A549 (cell line): ENCODE results near the gene RTN4IP1.

Source experiments
- CTCF ChIP-seq: fragments of >200 bp; sonication (Bioruptor Twin); formaldehyde crosslinking; IDR thresholded peaks from 3 replicates; pipeline ENCODE4 v1.5.1; 2016
- EHMT2 ChIP-seq: fragments of 200-600 bp; sonication (generic); IDR thresholded peaks from 2 replicates; pipeline ENCODE4 v1.6.1; 2016; ENCODE audit warnings: antibody characterized with exemption, low read depth, mild to moderate bottlenecking, moderate library complexity
- EP300 ChIP-seq, 2 experiments: fragments of >200 bp; sonication (Bioruptor Twin); formaldehyde crosslinking; IDR thresholded peaks; 2 replicates in 1 of 2; 3 replicates in 1 of 2; pipeline ENCODE4 v1.6.1; 2016 to 2017
- HMGXB4 ChIP-seq: fragments of 250-450 bp; sonication (Bioruptor Pico); IDR thresholded peaks from 2 replicates; pipeline ENCODE4 v1.5.0; 2021; ENCODE audit warnings: mild to moderate bottlenecking, moderate library complexity, borderline replicate concordance
- MAFK ChIP-seq: fragments of 450-650 bp; IDR thresholded peaks from 2 replicates; pipeline ENCODE4 v1.6.1; 2014; ENCODE audit not compliant: partially characterized antibody
- MAX ChIP-seq: IDR thresholded peaks from 2 replicates; pipeline ENCODE4 v1.6.1; 2012
- MAZ ChIP-seq: fragments of 150-350 bp; IDR thresholded peaks from 2 replicates; pipeline ENCODE4 v1.6.1; 2014; ENCODE audit warnings: antibody characterized with exemption, low read depth, low read length, borderline replicate concordance
- NFE2L2 ChIP-seq: fragments of 150-350 bp; conservative IDR thresholded peaks from 2 replicates; pipeline ENCODE4 v1.6.1; 2014; ENCODE audit warnings: low read length
- PBX3 ChIP-seq: IDR thresholded peaks from 2 replicates; pipeline ENCODE4 v1.6.1; 2012
- POLR2A ChIP-seq: IDR thresholded peaks from 2 replicates; pipeline ENCODE4 v1.6.1; 2012; ENCODE audit warnings: mild to moderate bottlenecking, low read length
- POLR2AphosphoS2 ChIP-seq: conservative IDR thresholded peaks from 2 replicates; pipeline ENCODE4 v1.6.1; 2012; ENCODE audit warnings: low read length, improper control_type of control experiment, inconsistent platforms

GRCh38 chr6:106629103-106629858 lies at the start of gene RTN4IP1, which contains the start of gene QRSL1:
- TF ChIP-seq HMGXB4 (CRISPR knock-in tag) (no peak), NFE2L2 (no peak), POLR2A (peak; percentile 35), EP300 (IDR thresholded peaks at IDR 0.05) (no peak), MAFK (no peak), PBX3 (no peak), CTCF (no peak), POLR2AphosphoS2 (no peak), EHMT2 (no peak), MAX (peak; percentile 61), MAZ (no peak)
